HG02678 (cell line): ENCODE results near the gene CKAP5.

Source experiments
- ATAC-seq: cut with Tn5 transposase; IDR thresholded peaks from one replicate; pipeline ENCODE4 v1.9.1; 2021; ENCODE audit warnings: mild to moderate bottlenecking, moderate library complexity; ENCODE audit not compliant: unreplicated experiment

Gene CKAP5

DNA sequence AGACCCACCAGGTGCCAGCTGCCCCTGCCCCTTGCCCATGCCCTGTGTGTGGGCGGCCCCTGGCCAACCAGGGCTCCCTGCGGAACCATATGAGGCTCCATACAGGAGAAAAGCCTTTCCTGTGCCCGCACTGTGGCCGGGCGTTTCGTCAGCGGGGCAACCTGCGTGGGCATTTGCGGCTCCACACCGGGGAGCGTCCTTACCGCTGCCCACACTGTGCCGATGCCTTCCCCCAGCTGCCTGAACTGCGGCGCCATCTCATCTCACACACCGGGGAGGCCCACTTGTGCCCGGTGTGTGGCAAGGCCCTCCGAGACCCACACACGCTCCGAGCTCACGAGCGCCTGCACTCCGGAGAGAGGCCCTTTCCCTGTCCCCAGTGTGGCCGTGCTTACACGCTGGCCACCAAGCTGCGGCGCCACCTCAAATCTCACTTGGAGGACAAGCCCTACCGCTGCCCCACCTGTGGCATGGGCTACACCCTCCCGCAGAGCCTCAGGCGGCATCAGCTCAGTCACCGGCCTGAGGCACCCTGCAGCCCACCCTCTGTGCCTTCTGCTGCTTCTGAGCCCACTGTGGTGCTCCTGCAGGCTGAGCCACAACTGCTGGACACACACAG is 140.9 kb downstream of the CKAP5 start:
- no peak for ATAC-seq

DNA sequence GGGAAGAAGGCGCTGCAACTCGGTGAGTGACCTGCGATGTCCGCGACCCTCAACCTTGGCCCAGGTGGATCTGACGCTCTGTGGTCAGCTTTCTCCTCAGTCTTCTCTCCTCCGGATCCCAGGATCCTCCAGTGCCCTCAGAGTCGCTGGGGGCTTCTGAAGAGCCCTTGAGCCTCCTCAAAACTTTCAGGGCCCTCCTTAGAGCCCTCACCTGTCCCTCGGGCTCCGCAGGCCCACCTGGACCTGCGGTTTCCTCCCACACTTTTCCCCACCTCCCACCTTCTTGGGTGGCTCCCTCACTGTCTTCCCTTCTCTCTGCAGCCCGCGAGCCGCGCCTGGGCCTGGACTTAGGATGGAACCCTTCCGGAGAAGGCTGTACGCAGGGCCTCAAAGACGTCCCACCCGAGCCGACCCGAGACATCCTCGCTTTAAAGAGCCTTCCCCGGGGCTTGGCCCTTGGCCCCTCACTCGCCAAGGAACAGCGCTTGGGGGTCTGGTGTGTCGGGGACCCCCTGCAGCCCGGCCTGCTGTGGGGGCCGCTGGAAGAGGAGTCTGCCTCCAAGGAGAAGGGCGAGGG is 144.9 kb downstream of the CKAP5 start:
- no peak for ATAC-seq

DNA sequence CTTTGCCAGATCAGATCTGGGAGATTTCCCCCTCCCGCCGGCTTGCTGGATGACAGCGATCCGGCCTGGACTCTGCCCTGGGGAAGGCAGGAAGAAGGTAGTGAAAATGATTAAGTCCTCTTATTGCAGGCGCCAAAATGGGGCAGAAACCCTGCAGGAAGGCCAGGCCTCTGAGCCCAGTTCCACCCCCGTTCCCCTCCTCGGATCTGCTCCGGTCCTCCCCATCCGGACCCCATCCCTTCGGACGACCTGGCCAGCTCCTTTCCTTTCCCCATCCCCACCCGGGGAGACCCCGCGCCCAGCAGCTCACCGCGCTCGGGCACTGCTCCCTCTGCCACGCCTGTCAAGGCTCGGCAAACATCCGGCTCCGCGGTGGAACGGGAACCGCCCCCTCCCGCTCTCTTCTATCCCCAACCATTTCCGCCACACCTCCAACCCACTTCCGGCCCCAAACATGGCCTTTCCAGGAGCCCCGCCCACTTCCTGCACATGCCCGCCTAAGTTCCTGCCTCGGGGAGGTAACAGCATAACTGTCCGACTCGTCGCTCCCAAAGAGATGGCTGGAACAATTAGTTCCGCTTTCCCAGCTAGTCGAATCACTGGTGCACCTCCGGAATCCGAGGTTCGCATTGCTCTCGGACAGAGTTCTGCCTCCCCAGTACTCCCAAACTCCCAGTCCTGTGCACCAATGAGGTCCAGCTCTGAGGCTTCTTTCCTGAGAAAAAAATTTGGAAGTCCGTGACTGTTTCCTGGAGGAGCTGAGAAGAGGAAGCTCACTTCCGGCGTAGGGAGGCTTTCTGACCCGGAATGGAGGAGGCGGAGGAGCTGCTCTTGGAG is 145.6 kb downstream of the CKAP5 start, which contains the start of the genes ARHGAP1 and ZNF408:
Gene ARHGAP1, minus strand, starts transcription at position 379 of the 837 bp plus-strand sequence. CDS start 4,512 bp downstream, outside the sequence.
Gene ZNF408, plus strand, starts transcription at position 791 of the 837 bp plus-strand sequence. Its CDS starts 17 bp downstream, at position 808.
- peak; percentile 96 for ATAC-seq

DNA sequence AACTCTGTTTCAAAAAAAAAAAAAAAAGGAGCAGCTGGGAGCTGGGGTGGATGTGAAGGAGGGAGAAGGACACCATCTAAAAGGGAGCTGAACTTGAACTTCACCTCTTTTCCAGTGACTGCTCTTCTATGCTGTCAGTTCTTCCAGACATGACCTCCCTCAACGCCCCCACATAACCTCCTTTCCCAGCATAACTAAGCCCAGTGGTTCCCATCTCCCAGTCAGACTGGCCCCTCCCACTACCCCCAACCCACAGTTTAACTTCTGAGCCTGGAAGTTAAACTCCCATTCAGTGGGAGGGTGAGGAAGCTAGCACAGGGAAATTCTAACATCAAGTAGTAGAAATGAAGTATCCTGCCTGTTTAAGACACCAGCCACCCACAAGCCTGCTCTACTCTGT is 147.5 kb downstream of the CKAP5 start:
- ATAC-seq: no peak

DNA sequence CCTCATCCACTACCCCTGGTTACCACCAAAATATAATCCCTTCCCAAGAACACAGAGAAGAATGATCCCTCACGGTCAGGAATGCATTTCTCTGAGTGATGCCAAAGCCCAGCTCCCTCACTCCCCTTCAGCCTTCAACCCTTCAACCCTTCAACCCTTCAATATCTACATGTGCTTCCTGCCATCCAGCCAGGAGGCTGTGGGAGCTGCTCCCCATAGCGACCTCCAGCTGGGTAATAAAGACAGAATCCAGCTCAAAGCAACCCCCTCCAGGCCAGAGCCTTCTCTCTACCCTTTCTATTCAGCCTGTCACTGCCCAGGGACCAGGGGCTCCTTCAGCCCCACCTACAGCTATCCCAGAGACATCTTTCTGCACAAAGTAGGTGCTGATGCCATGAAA is 148.4 kb downstream of the CKAP5 start:
- no peak for ATAC-seq

DNA sequence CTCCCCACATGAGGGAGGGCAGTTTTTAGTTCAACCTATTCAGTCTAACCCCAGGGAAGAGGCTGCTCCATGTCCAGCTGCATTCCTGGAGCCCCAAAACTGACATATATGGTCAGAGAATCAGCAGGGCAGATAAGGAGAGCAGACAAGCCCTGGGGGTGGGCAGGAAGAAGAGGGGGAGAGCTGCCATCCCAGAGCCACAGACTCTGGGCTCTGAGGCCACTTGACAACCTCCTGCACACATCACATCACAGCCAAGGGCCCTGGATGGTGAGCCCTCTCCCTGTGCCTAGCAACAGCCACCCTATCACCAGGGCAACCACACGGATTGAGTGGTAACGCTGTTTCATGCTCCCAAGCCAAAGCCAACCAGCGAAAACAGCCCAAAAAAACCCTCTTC is 148.8 kb downstream of the CKAP5 start:
- no peak for ATAC-seq

DNA sequence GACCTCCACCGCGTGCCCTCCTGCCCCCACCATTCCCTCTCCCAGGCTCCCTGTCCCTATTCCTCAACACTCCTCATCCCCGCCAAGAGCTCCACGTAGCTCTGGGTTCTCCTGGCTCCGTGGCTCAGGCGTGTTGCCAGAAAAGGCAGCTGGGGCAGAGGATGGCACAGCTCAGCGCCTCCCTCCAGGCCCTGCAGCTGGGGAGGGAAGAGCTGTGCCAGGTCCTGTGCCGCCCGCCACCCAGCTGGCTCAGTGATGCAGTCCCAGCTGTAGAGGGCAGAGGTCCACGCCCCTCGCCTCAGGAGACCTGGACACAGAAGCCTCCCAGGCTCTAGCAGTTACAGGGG is 149.9 kb downstream of the CKAP5 start:
- no peak for ATAC-seq

DNA sequence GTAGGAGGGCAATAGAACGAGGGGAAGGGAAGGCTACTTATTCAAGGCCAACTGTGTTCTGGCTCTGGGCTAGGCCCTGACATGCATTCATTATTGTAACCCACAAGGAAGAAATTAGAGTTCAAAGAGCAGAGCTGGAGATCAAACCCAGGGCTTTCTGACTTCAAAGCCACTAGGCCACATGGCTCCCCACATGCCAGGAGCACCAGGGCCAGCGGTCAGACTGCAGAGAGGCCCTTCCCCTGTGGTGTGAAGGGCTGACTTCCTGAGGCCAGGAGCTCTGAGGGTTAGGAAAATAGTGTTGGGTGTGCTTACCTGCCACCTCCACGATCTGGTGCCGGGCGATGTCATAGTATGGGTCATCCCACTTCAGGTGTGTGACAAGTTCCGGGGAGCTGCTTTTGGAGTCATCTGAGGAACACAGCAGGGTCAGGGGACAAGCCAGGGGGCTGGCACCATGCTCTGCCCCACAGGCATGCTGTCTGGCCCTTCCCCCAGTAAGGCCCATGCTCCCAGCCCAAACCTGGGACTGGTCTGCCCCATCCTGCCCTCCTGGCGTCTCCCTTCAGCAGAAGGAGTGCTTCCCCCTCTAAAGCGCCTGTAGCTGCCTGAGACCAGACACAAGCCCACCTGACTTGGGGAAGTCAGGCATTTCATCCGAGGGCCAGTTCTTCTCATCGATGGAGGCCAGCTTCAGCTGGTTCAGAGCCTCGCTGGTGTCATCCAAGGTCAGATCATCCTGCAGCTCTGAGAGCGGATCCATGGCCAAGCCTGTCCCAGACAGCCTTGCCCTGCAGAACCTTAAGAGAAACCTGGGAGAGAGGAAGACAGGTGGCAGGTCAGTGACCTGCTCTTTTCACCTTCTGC is 150.5 kb downstream of the CKAP5 start:
- no peak for ATAC-seq

DNA sequence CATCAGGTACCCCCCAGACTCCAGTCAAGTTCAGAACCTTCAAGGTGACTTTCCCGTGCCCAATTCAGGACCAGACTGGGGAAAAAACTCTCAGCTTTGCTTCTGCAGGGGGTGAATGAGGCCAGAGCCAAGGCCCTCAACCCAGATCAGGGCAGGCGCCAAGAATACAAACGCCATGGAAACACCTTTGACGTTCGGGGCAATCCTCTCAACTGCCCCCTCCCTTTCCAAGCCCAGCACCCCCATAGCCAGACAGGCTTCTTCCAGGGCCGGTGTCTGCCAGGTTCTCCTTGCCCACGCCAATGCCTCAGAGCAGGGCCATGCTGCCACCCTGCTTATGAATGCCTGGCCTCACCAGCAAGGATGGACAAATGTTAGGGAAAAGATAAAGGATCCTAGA is 151.5 kb downstream of the CKAP5 start:
- ATAC-seq: no peak

DNA sequence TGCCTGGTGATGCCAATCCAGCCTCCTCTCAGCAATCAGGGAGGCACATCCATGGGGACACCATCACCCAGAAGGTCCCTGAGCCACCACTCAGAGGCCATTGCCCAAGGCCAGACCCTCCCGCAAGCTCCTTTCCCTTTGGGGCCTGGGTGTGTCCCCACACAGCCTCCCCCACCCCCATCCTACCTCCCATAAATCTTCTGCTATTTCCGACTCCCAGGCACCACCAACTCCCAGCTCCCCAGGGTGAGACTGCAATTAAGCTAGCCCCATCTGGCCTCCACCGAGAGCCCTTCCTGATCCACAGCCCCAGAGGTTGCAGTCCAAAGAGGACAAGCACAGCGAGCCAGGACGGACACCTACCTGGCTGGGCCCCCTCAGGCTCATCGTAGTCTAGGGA is 152.0 kb downstream of the CKAP5 start:
- ATAC-seq: no peak

DNA sequence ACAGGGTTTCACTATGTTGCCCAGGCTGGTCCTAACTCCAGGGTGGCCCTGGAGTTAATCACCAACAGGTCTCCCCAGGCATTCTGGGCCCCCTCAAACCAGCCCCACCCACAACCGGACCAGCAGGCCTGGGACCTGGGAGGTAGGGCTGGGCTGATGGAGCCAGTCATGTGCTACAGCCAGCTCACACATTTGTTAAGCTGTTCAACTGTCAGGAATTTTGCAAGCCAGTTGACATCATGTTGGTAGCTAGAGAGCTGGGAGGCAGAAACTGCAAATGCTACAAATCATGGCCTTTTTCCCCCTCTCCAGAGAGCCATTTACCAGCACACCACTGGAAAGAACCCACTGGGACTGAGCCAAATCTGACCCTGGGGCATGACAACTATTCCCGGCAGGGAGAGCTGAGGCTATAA is 152.5 kb downstream of the CKAP5 start:
- no peak for ATAC-seq
